ENCODE data around the gene ABCA4.

The ABCA4 gene

DNA sequence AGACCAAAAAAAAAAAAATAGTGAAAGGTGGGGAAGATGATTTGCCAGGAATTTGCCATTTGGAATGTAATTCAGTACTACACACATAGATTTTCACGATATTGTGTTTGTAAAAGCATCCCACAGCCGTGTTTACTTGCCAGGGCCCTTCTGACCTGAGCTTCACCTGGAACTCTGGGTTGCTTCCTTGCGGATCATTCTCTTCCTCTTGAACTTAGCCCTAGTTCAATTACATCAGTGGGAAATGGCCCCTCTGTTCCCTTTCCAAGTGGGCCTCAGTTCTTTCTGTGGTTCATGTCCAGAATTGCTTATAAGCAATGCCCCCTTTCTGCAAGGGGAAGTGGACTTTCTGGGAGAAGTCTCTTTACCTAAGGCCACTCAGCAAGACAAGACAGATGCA lies 41.0 kb downstream of the ABCA4 start:
- DNase-seq: no peak

DNA sequence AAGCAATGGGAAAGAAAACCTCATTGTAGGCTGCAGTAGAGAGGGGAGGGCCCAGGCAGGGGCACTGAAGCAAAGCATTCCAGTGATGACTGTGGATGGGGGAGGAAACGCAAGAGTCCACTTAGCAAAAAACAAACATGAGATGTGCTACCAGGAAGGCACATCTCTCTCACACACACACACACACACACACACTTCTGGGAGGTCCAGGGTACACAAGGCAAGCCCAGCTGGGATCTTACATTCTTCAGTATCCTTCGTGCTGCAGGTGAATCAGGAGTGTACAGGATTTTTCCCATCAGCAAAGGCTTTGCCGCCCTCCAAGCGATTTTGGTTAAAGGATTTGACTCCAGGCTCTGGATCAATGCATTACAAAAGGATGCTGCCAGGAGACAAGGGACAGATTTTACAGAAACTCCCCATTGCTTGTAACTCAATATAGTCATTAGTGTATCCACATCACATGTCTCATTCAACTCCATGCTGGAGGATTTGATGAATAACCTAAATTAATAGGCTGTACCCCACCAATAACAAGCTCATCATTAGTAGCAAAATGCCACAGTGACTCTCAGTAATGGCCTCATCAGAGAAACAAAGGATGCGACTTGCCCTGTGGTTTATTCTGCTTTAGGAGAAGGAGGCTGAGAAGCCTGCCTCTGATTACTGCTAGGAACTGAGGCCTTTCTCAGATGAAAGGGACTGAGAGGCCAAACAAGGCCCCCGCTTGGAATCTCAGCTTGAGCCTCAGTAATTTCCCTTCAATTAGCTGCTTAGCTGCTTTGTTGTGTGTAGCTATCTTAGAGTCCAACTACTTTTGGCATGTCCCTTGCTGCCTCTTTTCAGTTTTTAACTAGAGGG lies 41.6 kb downstream of the ABCA4 start:
- no peak for DNase-seq

DNA sequence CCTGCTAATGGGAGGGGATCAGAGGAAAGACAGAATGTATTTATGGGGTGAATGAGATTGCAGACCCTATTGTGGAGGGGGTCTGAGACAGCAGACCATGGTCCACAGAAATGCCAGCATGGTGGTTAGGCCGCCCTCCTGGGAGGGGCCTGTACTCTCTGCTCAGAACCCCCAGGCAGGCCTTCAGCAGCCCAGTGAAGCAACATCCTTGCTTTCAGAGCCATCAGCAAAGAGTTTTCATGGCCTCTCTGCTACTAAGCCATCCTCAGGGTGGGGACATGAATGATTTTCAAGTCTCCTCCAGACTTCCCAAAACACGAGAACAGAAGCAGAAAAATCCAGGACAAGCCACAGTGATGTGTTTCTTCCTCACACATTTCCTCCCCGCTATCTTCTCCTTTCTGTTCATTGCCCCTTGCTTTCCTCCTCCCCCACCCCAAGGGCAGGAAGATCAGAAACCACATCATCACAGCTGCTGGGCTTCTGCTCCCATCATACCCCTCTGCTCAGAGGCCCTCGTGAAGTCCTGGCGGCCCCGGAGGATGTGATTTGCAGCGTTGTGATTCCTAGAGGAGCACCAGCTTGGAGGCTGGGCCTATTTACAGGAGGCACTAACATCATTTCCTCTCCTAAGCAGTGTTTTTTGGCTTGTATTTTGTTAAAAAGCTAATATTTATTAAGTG lies 48.0 kb downstream of the ABCA4 start:
- DNase-seq: no peak

DNA sequence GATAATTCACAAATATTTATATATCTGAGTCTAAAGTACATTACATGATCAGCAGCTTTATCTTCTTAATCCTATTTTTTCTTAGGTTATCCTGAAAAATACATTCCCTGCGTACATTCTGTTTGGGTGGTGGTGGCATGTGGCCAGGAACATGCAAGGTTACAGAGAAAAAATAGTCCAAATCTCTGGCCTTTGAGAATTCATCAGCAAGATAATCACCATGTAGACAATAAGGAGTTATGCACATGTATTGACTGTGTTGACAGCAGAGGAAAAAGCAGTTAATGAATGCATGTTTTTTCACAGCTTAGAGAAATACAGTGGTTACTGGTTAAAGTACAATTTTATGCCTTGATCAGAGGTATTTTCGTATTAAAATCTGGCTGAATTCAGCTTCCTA lies 49.0 kb downstream of the ABCA4 start:
- DNase-seq: no peak

DNA sequence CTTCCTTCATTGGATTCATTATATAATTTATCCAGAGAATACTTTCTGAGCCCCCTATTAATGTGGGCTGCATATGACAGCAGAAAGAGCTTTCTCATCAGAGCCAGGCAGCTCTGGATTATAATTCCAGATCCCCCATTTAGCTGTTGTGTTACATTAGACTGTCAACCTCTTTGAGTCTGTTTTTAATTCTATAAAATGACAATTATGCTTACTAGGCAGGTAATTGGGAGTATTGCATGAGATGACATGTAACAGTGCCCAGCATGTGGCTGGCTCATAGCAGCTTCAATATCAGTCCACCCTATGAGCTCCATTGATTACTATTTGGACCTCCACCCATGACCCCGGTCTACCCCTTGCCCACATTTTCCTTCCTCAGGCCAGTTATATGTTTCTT lies 49.6 kb downstream of the ABCA4 start:
- DNase-seq: no peak

DNA sequence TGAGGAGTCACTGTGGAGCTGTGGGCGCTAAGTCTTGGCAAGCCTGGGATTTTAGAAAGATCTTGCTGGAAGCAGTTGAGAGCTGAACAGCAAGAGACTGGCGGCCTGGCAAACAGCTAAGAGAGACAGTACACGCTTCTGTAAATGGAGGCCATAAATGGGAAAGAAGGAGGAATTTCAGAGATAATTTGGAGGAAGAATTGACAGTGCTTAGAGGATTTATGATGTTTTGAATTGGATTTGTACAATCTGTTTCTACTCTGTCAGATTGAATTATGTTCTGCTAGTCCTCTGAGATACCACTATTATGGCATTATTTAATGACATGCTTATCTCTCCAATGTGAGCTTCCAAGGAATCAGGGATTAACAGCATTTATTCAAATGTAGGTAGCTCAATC lies 50.1 kb downstream of the ABCA4 start:
- DNase-seq: no peak

DNA sequence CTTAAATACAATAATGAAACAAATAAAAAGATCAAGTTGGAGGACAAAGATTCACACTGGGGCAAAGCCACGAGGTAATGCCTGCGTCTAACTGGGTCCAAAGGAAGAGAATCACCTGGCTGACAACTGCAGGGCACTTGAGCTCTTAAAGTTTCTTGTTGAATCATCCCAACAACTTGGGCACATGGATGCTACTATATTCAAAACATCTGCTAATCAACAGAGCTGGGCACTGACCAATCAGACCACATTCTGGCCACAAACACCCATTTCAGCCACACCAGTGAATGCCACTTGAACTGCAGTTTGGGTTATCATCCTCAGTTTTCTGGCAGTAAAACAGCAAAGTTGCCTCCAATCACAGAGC lies 51.0 kb downstream of the ABCA4 start:
- DNase-seq: no peak

DNA sequence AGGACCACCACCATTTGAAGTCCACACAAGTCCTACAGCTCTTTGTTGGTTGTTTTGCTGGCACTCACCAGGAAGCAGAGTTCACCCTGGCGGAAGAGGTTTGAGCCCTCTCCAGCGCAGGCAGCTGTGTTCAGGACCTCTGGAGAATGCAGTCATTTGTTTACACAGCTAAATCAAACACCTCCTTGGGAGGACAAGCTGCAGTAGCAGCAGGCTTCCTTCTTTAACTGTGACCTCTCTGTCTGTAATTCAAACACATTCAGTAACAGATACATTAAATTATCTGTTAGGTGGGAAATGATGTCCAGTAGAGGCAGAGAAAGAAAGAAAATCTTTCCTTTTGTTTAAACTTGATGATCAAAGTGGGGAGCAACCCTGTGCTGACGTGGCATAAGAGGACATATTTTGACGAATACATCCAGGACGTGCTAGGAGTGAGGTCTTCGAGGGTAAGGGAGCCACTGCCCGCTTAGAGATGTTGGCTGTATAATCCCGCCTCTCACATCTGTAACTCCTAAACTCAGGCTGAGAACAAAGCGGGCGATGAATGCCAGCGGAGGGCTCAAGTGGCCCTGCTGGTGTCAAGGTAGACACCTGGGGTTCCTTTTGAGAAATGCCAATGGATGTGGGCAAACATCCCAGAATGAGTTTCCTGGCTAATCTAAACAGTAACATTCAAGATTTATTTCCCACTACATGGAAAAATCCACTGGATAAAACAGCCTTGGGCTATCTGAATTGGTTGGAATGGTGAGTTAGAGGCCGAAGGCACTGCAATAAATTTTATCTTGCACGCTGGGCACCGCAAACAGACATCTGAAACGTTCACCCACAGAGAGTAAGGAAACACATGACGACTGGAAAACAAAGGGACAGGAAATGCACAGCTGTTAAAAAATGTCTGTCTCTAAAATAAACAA lies 51.7 kb downstream of the ABCA4 start:
- DNase-seq: no peak

DNA sequence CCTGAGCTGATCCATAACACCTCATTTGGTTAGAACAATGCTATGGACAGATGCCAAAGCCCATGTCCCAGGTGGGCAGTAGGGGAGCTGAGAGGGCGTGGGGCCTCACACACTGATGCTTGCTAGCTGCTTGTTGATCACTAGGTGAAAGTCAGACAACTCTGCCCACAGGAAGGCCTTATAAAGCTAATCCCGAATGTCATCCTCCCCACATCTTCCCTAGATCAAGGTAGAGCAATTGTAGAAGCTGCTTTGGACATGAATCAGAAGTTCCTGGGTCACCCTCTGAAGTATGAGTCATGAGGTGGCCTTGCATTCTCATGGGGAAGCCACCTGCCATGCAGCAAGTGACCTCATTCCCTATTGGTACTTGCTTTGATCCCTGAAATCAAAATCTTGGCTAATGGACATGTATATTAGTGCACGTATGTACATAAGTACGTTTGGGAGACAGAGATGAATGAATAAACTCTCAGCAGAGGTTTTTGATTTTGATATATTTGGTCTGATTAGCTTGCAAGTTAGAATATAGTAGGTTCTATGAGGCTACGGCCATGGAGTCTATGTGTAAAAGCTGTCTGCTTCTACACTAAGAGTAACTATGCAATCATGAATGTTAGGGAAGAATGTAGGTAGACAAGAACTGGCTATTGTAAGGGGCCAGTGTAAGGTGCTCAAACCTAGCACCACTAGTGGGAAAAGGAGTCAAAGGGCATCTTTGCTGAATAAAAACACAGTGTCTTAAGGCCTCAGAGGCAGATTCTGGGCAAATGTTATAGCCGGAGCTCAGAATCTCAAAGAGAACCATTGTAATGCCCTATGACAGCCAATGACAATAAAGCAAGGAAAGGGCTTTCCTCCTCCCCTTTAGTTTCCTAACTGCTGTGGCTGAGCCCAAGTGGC lies 52.6 kb downstream of the ABCA4 start:
- DNase-seq: no peak

DNA sequence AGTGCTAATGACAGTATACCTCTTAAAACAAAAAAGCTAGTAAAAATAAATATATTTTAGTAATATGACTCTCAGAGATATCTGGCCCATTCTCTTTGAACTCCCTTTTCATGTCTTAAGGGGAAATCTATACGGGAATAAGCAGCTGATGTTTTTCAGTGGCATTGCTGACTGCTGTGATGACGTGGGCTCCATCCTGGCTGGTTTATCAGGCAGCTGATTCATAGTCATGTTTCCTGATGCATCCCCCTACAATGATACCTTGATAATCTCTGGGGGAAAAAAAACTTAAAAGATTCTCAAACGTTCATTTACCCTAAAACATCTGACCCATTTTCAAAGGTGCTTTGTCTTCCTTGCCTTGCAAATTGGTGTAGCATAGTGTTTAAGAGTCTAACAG lies 53.8 kb downstream of the ABCA4 start:
- no peak for DNase-seq

DNA sequence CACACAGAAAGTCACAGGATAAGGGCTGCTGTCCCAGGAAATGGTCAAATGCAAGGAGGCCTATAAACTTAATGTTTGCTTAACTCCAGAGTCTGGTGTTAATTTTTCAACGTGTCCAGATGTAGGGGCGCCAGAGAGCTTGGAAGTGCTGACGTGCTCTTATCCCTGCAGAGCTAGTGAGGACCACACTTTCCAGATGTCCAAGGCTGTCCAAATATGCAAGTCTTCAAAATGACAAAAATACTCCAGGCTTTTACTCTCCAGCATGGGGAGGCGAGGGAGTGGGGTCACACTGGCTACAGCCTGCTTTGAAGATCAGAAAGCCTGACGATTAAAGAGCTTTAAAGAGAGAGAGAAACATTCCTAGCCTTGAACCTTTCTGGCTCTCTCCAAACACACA lies 57.6 kb downstream of the ABCA4 start:
- DNase-seq: no peak

DNA sequence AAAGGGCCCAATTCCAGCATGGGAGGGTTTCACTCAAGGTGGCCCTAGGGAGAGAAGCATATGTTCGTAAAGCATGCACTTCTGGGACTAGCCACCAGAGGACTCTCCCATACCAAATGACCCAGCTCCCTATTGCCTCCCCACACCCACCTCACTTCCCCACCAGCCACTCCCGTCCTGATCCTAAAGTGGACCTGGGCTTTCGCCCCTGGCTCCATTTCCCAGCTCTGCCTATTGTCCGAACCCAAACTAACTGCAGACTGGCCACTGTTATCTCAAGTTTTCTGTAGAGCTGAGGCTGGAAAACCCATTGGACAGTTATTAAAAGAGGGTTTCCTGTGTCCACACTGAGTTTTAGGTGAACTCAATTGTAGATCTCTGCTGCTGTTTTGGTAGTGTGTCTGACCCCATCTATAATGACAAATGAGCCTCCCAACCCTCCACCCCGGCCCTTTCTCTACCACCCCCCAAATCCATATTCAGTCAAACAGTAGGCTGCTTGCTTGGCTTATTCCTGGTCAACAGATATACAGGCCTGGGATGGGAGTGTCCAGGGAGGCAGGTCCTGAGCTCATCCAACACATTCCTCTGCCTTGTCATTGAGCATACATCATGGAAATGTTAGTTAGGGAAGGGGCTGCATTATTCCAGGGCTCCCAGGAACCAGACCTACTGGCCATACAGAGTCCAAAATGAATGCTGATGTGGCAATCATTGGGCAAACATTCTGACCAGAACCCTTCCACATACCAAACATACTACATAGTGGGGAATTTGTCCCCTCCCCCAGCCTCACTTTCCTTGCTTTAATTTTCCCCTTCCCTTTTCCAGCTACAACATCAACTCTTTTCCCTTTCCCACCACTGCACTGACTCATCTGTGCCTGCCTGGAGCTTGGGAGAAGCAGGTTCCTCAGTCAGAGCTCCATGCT lies 59.2 kb downstream of the ABCA4 start:
- peak; percentile 6 for DNase-seq

DNA sequence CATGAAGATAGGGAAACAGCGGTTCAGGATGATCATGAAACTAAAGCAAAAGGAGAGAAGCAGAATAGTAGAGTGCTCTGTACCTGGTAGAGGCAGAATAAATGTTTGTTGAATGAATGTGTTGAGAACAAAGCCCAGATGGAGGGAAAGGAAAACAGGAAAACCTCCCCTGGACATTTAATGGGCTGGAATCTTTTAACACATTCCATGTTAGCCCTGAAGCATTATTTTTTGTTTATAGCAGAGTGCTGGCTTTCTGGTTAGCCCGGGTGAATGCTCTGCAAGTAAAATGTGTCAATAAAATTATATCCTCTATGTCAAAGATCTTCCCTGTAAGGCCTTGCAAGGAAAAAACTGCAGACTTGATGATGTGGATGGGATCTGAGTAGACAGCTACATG lies 60.2 kb downstream of the ABCA4 start:
- DNase-seq: no peak

DNA sequence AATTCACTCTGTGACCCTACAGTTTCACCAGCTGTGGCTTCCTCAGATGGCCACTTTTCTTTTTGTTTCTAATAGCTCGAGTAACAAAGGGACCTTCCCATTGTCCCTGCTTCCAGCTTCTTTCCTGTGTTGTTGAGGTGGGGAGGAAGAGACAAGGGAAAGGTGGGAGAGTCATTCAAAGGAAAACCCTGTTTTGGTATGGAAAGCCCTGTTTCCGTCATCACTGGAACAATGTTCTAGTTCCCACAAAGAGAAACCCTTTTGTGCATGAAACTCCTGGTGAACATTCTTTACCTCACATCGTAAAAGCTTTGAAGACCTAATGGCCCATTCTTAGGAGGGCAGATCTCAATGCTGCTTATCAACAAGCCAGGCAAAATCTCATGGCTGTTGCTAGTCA lies 62.2 kb downstream of the ABCA4 start:
- no peak for DNase-seq

DNA sequence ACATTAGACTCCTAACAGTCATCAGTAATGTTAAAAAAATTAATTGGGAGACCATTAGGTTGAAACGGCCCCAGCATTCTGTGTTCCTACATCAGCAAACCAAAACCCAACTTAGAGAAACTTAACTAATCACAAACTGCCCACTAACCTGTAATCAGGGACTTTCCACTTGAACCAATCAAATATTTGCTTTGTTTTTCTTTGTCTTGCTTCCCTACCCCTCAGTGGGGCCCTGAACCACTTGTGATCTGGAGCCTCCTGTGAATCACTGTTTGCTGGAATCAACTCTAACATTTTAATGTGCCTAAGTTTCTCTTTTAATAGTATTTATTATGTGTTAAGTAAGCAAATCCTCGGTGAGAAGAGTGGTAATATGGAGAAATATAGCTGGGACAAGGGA lies 64.0 kb downstream of the ABCA4 start:
- DNase-seq: no peak

DNA sequence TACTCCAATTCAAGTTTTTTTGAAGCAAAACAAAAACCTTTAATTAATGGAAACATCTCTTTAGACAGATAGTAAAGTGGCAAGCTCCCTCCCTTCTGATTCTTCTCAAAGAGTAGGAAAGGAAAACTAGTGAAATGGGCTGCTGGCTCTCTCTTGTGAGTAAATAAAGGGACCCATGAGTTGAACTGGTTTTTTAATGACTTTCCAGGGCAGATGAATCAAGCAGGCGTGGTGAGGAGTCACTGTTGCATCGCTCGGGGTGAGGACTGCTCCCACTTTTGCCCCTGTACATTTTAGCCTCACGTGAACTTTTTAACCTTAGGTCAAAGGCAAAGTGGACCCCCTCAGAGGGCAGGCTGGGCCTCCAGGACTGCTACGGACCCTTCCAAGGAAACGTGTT lies 64.8 kb downstream of the ABCA4 start:
- DNase-seq: no peak

DNA sequence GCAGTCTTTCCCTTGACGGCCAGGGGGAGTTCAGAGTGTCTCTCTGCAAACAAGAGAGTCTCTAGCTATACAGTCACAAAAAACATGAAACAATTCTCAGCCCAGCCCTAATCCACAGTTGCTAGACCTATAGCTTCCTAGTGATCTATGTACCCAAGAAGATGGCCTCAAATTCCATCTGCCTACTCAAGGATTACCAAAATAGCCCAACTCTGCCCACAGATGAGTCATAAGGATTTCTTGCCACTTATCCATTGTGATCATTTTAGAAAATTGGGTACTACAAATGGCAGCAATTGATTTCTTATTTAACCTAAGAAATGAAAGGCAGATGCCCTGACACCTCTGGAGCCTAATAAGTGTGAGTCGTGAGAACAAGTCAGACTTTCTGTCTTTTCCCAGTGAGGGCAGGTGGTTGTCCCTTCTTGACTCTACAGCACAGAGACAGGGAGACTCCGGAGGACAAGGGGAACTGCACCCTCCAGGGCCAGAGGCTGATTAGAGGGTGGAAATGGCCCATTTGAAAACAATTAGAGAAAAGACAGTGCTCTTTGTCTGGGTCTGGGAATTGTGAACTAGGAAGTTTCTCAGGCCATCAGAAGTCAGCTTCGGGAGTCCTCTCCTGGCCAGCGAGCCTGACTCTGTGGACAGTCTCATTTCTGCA lies 65.4 kb downstream of the ABCA4 start:
- no peak for DNase-seq

DNA sequence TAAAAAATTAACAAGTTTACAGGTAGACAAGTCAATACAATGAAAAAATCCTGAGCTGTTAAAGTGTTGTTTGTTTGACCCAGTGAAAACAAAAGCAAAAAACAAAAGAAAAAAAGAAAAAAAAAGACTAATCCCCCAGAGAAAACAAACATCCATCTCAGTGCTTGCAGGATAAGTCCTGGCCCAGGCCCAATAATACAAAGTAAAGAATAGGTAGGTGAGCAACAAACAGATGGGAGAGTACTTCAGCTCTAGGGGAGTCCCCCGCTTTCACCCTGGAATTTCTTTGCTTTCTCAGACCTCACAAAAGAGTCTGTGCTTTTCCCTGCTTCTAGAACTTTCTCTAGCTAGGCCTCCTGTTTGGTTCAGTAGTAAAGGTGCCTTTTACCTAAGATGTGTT lies 70.3 kb downstream of the ABCA4 start:
- DNase-seq: no peak

DNA sequence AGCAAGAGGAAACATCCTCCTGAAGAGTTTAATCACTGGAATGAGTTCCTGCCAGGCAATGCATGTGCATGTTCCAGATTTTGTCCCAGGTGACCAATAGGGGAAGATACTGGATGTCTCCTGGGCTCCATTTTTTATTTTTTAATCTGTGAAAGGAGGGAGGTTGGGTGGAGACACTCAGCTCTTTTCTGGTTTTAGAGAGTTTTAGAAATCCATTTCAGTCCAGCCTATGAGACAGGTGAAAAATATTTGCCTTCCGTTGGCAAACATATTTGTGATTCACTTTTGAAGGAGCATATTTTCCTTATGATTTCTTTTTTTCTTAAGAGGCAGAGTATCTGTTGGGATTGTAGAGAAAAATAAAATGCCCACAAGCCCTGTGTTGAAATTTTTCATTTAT lies 70.7 kb downstream of the ABCA4 start:
- no peak for DNase-seq

DNA sequence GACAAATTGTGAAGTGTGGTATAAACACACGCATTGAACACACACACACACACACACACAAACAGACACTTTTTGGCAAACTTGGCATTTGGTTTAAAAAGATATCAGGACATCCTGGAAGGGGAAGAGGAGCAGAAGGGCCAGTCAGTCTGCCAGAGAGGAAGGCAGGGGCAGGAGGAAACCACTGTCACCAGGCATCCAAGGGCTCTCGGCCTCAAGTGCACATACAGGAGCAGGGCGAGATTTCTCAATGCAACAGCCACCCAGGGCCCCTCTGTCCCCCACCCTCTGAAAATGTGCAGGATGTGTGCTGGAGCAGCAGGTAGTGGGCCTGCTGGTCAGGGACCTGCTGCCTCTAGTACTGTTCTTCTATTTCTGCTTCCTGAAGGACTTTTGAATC lies 71.2 kb downstream of the ABCA4 start:
- DNase-seq: no peak
